ENCODE data around the gene THADA. TPM values are rescaled to one million over a fixed set of nuclear protein-coding genes. Genes with fewer than 3 reads are reported as not detected.

Gene THADA
- total RNA-seq, 1 experiment from 2014 or later: 27.5 TPM

DNA sequence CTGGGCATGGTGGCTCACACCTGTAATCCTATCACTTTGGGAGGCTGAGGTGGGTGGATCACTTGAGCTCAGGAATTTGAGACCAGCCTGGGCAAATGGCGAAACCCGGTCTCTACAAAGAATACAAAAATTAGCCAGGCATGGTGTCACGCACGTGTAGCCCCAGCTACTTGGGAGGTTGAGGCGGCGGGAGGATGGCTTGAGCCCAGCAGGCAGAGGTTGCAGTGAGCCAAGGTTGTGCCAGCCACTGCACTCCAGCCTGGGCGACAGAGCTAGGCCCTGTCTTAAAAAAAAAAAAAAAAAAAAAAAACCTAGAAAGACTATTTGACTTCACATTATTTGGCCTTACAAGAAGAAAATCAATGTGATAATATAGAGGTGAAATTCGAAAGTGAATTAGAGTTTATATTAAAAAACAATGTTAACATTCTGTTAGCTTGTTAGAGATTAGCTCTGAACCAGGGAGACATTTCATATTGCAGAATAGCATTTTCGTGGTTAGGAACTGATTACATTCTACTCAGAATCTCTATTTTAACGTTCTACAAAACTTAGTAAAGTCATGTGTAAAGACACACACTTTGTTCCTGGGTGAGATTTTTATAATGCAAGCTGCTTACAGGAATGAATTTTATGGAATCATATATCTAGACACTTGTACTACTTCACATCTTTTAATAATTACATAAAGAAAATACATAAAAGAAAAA, 120.5 kb downstream of the THADA start (continued):
- TF ChIP-seq ZNF532 (CRISPR knock-in tag; IDR thresholded peaks at IDR 0.05; ENCODE audit: borderline replicate concordance) (no peak), E2F4 (CRISPR knock-in tag; IDR thresholded peaks at IDR 0.05; ENCODE audit: borderline replicate concordance, low read depth) (no peak), ZNF232 (CRISPR knock-in tag; IDR thresholded peaks at IDR 0.05) (no peak)

- POLR2A ChIA-PET: no interaction called here
- no peak for TF ChIP-seq CREM (CRISPR knock-in tag; IDR thresholded peaks at IDR 0.05)
- TF ChIP-seq JAZF1 (CRISPR knock-in tag; IDR thresholded peaks at IDR 0.05): no peak
- TF ChIP-seq FOXP1 (CRISPR knock-in tag; IDR thresholded peaks at IDR 0.05; ENCODE audit: borderline replicate concordance): no peak
- CTCF ChIA-PET: no interaction called here
- DNase-seq (ENCODE audit: low spot score) (no peak), ATAC-seq (no peak)
- Mint-ChIP-seq H3K27me3 (ENCODE audit: low read depth) (no peaks in the 10 kb centered on the region), H3K4me3 (no peak overlapping the region), H3K36me3 (no peaks in the 10 kb centered on the region), H3K4me1 (peaks cover 5% of the 10 kb centered on the region), H3K9me3 (no peaks in the 10 kb centered on the region), H3K27ac (no peak overlapping the region)
Observed at GRCh38 chr2:43474273-43474672, 121.6 kb downstream of the THADA start.

- CTCF ChIA-PET: no interaction called here
- DNase-seq (ENCODE audit: low spot score): no peak
- no peaks in the 10 kb centered on the region for H3K36me3 Mint-ChIP-seq
- POLR2A ChIA-PET: no interaction called here
- H3K27me3 Mint-ChIP-seq (ENCODE audit: low read depth): no peaks in the 10 kb centered on the region
- no peak overlapping the region for H3K4me3 Mint-ChIP-seq
- H3K9me3 Mint-ChIP-seq: no peaks in the 10 kb centered on the region
- no peak overlapping the region for H3K27ac Mint-ChIP-seq
- H3K4me1 Mint-ChIP-seq: peaks cover 10% of the 10 kb centered on the region
- TF ChIP-seq ZNF121 (CRISPR knock-in tag; IDR thresholded peaks at IDR 0.05) (no peak), TEAD1 (CRISPR knock-in tag; IDR thresholded peaks at IDR 0.05) (no peak), ZNF396 (CRISPR knock-in tag; IDR thresholded peaks at IDR 0.05; ENCODE audit: borderline replicate concordance) (no peak)
- TF ChIP-seq, protein P1, sequence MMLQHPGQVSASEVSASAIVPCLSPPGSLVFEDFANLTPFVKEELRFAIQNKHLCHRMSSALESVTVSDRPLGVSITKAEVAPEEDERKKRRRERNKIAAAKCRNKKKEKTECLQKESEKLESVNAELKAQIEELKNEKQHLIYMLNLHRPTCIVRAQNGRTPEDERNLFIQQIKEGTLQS (CRISPR knock-in tag; conservative IDR thresholded peaks at IDR 0.05): no peak
- ATAC-seq: no peak
Observed at GRCh38 chr2:43473767-43474166, 122.1 kb downstream of the THADA start.

DNA sequence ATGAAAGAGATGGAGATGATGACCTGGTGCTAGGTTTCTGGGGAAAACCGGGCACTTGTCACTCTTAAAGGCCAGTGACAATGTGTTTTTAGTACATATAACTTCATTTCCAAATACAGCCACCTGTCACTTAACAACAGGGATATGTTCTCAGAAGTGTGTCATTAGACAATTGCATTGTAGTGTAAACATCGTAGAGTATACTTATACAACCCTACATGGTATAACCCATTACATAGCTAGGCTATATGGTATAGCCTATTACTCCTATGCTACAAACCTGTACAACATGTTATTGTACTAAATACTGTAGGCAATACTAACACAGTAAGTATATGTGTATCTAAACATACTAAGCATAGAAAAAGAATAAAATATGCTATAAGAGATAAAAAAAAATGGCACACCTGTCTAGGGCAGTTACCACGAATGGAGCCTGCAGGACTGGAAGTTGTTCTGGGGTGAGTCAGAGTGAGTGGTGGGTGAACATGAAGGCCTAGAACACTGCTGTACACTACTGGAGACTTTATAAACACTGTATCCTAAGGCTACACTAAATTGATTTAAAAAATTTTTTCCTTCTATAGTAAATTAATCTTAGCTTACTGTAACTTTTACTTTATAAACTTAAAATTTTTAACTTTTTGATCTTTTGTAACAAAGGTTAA, 123.2 kb downstream of the THADA start:
- H3K36me3 Mint-ChIP-seq: no peaks in the 10 kb centered on the region
- ATAC-seq (no peak), DNase-seq (ENCODE audit: low spot score) (no peak)
- H3K4me3 Mint-ChIP-seq: no peak overlapping the region
- ChIA-PET CTCF (no interaction called here), POLR2A (no interaction called here)
- H3K9me3 Mint-ChIP-seq: no peaks in the 10 kb centered on the region
- H3K4me1 Mint-ChIP-seq: peaks cover 13% of the 10 kb centered on the region
- H3K27me3 Mint-ChIP-seq (ENCODE audit: low read depth): no peaks in the 10 kb centered on the region
- no peak overlapping the region for H3K27ac Mint-ChIP-seq
- TF ChIP-seq, protein P2, sequence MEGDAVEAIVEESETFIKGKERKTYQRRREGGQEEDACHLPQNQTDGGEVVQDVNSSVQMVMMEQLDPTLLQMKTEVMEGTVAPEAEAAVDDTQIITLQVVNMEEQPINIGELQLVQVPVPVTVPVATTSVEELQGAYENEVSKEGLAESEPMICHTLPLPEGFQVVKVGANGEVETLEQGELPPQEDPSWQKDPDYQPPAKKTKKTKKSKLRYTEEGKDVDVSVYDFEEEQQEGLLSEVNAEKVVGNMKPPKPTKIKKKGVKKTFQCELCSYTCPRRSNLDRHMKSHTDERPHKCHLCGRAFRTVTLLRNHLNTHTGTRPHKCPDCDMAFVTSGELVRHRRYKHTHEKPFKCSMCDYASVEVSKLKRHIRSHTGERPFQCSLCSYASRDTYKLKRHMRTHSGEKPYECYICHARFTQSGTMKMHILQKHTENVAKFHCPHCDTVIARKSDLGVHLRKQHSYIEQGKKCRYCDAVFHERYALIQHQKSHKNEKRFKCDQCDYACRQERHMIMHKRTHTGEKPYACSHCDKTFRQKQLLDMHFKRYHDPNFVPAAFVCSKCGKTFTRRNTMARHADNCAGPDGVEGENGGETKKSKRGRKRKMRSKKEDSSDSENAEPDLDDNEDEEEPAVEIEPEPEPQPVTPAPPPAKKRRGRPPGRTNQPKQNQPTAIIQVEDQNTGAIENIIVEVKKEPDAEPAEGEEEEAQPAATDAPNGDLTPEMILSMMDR (IDR thresholded peaks at IDR 0.05): no peak
- no peak for TF ChIP-seq SOX15 (CRISPR knock-in tag; IDR thresholded peaks at IDR 0.05)
- TF ChIP-seq, protein P3, sequence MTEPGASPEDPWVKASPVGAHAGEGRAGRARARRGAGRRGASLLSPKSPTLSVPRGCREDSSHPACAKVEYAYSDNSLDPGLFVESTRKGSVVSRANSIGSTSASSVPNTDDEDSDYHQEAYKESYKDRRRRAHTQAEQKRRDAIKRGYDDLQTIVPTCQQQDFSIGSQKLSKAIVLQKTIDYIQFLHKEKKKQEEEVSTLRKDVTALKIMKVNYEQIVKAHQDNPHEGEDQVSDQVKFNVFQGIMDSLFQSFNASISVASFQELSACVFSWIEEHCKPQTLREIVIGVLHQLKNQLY (CRISPR knock-in tag; IDR thresholded peaks at IDR 0.05): no peak
- TF ChIP-seq, protein P4, sequence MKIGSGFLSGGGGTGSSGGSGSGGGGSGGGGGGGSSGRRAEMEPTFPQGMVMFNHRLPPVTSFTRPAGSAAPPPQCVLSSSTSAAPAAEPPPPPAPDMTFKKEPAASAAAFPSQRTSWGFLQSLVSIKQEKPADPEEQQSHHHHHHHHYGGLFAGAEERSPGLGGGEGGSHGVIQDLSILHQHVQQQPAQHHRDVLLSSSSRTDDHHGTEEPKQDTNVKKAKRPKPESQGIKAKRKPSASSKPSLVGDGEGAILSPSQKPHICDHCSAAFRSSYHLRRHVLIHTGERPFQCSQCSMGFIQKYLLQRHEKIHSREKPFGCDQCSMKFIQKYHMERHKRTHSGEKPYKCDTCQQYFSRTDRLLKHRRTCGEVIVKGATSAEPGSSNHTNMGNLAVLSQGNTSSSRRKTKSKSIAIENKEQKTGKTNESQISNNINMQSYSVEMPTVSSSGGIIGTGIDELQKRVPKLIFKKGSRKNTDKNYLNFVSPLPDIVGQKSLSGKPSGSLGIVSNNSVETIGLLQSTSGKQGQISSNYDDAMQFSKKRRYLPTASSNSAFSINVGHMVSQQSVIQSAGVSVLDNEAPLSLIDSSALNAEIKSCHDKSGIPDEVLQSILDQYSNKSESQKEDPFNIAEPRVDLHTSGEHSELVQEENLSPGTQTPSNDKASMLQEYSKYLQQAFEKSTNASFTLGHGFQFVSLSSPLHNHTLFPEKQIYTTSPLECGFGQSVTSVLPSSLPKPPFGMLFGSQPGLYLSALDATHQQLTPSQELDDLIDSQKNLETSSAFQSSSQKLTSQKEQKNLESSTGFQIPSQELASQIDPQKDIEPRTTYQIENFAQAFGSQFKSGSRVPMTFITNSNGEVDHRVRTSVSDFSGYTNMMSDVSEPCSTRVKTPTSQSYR (CRISPR knock-in tag; IDR thresholded peaks at IDR 0.05): no peak
- no peak for TF ChIP-seq ZNF396 (CRISPR knock-in tag; IDR thresholded peaks at IDR 0.05; ENCODE audit: borderline replicate concordance)
- TF ChIP-seq, protein P5, sequence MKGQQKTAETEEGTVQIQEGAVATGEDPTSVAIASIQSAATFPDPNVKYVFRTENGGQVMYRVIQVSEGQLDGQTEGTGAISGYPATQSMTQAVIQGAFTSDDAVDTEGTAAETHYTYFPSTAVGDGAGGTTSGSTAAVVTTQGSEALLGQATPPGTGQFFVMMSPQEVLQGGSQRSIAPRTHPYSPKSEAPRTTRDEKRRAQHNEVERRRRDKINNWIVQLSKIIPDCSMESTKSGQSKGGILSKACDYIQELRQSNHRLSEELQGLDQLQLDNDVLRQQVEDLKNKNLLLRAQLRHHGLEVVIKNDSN (CRISPR knock-in tag; IDR thresholded peaks at IDR 0.05): no peak
- no peak for TF ChIP-seq GTF2I (CRISPR knock-in tag; conservative IDR thresholded peaks at IDR 0.05)
